ENCODE data around the gene SGCG. TPM values are rescaled to one million over a fixed set of nuclear protein-coding genes. Genes with fewer than 3 reads are reported as not detected.

SGCG gene
- total RNA-seq, 1 donor from 2014 or later, result not detected

DNA sequence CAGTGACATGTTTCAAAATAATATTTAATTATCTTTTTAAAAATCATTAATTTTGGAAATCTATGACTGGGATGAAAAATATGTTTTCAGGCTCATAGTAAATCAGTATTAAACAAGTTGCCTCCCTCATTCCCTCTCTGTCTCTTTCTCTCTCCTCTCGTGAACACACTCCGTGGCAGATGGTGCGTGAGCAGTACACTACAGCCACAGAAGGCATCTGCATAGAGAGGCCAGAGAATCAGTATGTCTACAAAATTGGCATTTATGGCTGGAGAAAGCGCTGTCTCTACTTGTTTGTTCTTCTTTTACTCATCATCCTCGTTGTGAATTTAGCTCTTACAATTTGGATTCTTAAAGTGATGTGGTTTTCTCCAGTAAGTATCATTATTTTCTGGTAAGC lies 22.7 kb downstream of the SGCG start:
- Histone ChIP-seq H3K9me3 (no peaks in the 10 kb centered on the region), H3K4me3 (no peak overlapping the region), H3K27me3 (no peaks in the 10 kb centered on the region), H3K36me3 (no peaks in the 10 kb centered on the region), H3K4me1 (no peaks in the 10 kb centered on the region), H3K27ac (no peak overlapping the region)
- DNase-seq (ENCODE audit: extremely low spot score in 2 of 2), result no peak
- TF ChIP-seq POLR2A (IDR thresholded peaks at IDR 0.05), result no peak
- TF ChIP-seq, protein P1, sequence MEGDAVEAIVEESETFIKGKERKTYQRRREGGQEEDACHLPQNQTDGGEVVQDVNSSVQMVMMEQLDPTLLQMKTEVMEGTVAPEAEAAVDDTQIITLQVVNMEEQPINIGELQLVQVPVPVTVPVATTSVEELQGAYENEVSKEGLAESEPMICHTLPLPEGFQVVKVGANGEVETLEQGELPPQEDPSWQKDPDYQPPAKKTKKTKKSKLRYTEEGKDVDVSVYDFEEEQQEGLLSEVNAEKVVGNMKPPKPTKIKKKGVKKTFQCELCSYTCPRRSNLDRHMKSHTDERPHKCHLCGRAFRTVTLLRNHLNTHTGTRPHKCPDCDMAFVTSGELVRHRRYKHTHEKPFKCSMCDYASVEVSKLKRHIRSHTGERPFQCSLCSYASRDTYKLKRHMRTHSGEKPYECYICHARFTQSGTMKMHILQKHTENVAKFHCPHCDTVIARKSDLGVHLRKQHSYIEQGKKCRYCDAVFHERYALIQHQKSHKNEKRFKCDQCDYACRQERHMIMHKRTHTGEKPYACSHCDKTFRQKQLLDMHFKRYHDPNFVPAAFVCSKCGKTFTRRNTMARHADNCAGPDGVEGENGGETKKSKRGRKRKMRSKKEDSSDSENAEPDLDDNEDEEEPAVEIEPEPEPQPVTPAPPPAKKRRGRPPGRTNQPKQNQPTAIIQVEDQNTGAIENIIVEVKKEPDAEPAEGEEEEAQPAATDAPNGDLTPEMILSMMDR (IDR thresholded peaks at IDR 0.05), result no peak
- TF ChIP-seq POLR2AphosphoS5 (IDR thresholded peaks at IDR 0.05; ENCODE audit: insufficient read depth in 1 of 2, low read depth in 1 of 2), result no peak
- intact Hi-C loops (cut with DNase I), result no loop called here

- intact Hi-C loops (cut with DNase I), result no loop called here
- Histone ChIP-seq H3K4me3 (no peak overlapping the region), H3K9me3 (no peaks in the 10 kb centered on the region), H3K4me1 (no peaks in the 10 kb centered on the region), H3K36me3 (no peaks in the 10 kb centered on the region), H3K27ac (no peak overlapping the region), H3K27me3 (no peaks in the 10 kb centered on the region)
- DNase-seq (ENCODE audit: extremely low spot score in 2 of 2), result no peak
- TF ChIP-seq, protein P1 (IDR thresholded peaks at IDR 0.05), result no peak
- TF ChIP-seq POLR2A (IDR thresholded peaks at IDR 0.05) (no peak), POLR2AphosphoS5 (IDR thresholded peaks at IDR 0.05; ENCODE audit: insufficient read depth in 1 of 2, low read depth in 1 of 2) (no peak)
These were observed 25.0 kb downstream of the SGCG start for GRCh38 chr13:23205807-23206206.

GRCh38 chr13:23212671-23213070 lies 31.9 kb downstream of the SGCG start:
- H3K9me3 ChIP-seq, result no peaks in the 10 kb centered on the region
- H3K4me1 ChIP-seq, result no peaks in the 10 kb centered on the region
- H3K27me3 ChIP-seq, result no peaks in the 10 kb centered on the region
- H3K4me3 ChIP-seq, result no peak overlapping the region
- no peak overlapping the region for H3K27ac ChIP-seq
- no peaks in the 10 kb centered on the region for H3K36me3 ChIP-seq
- no peak for DNase-seq (ENCODE audit: extremely low spot score in 2 of 2)
- TF ChIP-seq POLR2A (IDR thresholded peaks at IDR 0.05), result no peak
- TF ChIP-seq, protein P1 (IDR thresholded peaks at IDR 0.05), result no peak
- TF ChIP-seq POLR2AphosphoS5 (IDR thresholded peaks at IDR 0.05; ENCODE audit: insufficient read depth in 1 of 2, low read depth in 1 of 2), result no peak
- intact Hi-C loops (cut with DNase I), result loop anchor here (5.0 kb wide), 1 partner anchor 1780 kb away; no protein-coding TSS in a partner anchor

DNA sequence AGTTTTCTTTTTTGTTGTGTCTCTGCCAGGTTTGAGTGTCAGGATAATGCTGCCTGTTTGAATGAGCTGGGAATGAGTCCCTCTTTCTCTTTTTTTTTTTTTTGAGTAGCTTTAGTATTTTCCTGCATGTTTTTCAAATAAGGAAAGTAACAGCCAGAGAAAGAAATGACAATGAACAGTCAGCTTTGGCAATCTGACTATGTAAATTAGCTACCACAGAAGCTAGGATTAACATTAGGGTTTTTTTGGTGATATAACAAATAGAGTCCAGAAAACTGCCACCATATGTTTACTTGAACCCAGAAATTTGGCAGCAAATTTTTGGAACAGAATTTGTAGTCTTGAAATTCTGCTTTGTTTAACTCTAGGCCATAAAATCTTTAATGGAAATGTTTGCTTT lies 50.5 kb downstream of the SGCG start:
- no peaks in the 10 kb centered on the region for H3K9me3 ChIP-seq
- intact Hi-C loops (cut with DNase I), result no loop called here
- DNase-seq (ENCODE audit: extremely low spot score in 2 of 2), result no peak
- no peaks in the 10 kb centered on the region for H3K4me1 ChIP-seq
- H3K36me3 ChIP-seq, result no peaks in the 10 kb centered on the region
- no peaks in the 10 kb centered on the region for H3K27me3 ChIP-seq
- TF ChIP-seq, protein P1 (IDR thresholded peaks at IDR 0.05), result no peak
- TF ChIP-seq POLR2A (IDR thresholded peaks at IDR 0.05), result no peak
- no peak overlapping the region for H3K4me3 ChIP-seq
- H3K27ac ChIP-seq, result no peak overlapping the region

DNA sequence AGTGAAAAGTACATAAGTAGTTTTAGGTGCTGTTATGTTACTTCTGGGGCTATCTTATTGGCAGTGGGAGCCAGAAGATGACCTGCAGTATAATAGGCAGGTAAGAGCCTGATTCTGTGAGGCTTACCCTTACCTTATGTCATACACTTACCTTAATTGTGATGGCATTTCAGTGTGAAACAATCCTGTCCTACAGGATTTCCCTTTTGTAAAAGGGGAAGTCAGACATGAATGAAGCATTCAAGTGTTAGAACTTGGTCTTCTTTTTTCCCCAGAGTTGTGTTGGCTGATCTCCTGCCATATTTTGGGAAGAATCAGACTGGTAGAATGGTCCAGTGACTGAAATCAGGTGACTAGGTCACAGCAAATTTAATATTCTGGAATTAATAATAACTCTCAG lies 55.2 kb downstream of the SGCG start:
- TF ChIP-seq POLR2A (IDR thresholded peaks at IDR 0.05) (no peak), POLR2AphosphoS5 (IDR thresholded peaks at IDR 0.05; ENCODE audit: insufficient read depth in 1 of 2, low read depth in 1 of 2) (no peak)
- TF ChIP-seq, protein P1 (IDR thresholded peaks at IDR 0.05), result no peak
- intact Hi-C loops (cut with DNase I), result no loop called here
- DNase-seq (ENCODE audit: extremely low spot score in 2 of 2), result no peak
- H3K36me3 ChIP-seq, result no peaks in the 10 kb centered on the region
- no peak overlapping the region for H3K4me3 ChIP-seq
- no peaks in the 10 kb centered on the region for H3K4me1 ChIP-seq
- H3K9me3 ChIP-seq, result no peaks in the 10 kb centered on the region
- H3K27me3 ChIP-seq, result no peaks in the 10 kb centered on the region
- no peak overlapping the region for H3K27ac ChIP-seq

All from vagina (tissue), 2 donors.